HG02759 (cell line): ENCODE data around the gene ESYT2.
"Not testable (repeated sequence)": the region's sequence is repeated elsewhere in the genome, so short reads cannot be mapped to it uniquely, and the experiment has no call there.

Experiments used
- ATAC-seq: cut with Tn5 transposase; IDR thresholded peaks from one replicate; pipeline ENCODE4 v1.9.1; 2021; ENCODE audit warnings: mild to moderate bottlenecking, moderate library complexity; ENCODE audit not compliant: unreplicated experiment

The ESYT2 gene, protein sequence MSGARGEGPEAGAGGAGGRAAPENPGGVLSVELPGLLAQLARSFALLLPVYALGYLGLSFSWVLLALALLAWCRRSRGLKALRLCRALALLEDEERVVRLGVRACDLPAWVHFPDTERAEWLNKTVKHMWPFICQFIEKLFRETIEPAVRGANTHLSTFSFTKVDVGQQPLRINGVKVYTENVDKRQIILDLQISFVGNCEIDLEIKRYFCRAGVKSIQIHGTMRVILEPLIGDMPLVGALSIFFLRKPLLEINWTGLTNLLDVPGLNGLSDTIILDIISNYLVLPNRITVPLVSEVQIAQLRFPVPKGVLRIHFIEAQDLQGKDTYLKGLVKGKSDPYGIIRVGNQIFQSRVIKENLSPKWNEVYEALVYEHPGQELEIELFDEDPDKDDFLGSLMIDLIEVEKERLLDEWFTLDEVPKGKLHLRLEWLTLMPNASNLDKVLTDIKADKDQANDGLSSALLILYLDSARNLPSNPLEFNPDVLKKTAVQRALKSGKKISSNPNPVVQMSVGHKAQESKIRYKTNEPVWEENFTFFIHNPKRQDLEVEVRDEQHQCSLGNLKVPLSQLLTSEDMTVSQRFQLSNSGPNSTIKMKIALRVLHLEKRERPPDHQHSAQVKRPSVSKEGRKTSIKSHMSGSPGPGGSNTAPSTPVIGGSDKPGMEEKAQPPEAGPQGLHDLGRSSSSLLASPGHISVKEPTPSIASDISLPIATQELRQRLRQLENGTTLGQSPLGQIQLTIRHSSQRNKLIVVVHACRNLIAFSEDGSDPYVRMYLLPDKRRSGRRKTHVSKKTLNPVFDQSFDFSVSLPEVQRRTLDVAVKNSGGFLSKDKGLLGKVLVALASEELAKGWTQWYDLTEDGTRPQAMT

GRCh38 chr7:158829342-158830210 is at the start of gene ESYT2:
Gene ESYT2, minus strand, starts transcription at chr7:158829509. Its CDS starts 91 bp downstream, at chr7:158829418.
- ATAC-seq, result peak; percentile 84

DNA sequence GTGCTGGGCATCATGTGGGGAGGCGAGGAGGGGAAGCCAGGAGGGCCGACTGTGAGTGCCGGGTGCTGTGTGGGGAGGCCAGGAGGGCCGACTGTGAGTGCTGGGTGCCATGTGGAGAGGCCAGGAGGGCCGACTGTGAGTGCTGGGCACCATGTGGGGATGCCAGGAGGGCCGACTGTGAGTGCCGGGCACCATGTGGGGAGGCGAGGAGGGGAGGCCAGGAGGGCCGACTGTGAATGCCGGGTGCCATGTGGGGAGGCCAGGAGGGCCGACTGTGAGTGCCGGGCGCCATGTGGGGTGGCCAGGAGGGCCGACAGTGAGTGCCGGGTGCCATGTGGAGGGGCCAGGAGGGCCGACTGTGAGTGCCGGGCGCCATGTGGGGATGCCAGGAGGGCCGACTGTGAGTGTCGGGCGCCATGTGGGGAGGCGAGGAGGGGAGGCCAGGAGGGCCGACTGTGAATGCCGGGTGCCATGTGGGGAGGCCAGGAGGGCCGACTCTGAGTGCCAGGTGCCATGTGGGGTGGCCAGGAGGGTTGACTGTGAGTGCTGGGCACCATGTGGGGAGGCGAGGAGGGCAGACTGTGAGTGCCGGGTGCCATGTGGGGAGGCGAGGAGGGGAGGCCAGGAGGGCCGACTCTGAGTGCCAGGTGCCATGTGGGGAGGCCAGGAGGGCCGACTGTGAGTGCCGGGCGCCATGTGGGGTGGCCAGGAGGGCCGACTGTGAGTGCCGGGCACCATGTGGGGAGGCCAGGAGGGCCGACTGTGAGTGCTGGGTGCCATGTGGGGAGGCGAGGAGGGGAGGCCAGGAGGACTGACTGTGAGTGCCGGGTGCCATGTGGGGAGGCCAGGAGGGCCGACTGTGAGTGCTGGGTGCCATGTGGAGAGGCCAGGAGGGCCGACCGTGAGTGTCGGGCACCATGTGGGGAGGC is 49.1 kb upstream of the ESYT2 start:
- not testable (repeated sequence) for ATAC-seq

DNA sequence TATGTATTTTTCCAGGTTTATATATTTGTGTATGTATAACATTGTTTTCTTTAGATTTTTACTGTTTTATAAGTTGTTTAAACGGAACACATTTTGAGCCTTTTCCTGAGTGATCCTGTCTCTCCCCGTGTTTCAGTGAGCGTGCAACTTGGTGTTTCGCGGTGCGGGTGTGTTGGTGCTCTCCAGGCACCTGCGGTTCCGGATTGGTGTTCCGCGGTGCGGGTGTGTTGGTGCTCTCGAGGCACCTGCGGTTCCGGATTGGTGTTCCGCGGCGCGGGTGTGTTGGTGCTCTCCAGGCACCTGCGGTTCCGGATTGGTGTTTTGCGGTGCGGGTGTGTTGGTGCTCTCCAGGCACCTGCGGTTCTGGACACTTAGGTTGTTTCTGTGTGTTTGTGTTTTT is 47.7 kb upstream of the ESYT2 start:
- ATAC-seq, result no peak

DNA sequence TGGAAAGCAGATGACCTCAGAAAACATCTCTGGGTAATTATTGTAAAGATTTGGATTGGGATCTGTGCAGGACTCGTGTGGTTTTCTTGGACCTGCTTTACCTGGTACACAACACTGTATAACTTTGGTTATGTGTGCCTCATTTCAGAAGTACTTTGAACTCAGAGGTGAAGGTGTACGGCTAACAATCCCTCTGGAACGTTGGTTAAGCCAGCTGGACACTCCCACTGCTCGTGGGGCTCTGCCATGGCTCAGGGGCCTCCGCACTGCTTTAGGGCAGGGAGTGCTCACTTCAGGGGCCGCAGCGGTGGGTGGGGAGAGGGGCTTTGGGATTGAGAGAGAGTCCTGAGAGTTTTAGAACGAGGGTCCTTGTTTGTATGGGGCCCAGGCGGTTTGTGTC is 40.6 kb upstream of the ESYT2 start:
- ATAC-seq, result no peak

- no peak for ATAC-seq
These were observed 39.6 kb upstream of the ESYT2 start for GRCh38 chr7:158868764-158869410.

DNA sequence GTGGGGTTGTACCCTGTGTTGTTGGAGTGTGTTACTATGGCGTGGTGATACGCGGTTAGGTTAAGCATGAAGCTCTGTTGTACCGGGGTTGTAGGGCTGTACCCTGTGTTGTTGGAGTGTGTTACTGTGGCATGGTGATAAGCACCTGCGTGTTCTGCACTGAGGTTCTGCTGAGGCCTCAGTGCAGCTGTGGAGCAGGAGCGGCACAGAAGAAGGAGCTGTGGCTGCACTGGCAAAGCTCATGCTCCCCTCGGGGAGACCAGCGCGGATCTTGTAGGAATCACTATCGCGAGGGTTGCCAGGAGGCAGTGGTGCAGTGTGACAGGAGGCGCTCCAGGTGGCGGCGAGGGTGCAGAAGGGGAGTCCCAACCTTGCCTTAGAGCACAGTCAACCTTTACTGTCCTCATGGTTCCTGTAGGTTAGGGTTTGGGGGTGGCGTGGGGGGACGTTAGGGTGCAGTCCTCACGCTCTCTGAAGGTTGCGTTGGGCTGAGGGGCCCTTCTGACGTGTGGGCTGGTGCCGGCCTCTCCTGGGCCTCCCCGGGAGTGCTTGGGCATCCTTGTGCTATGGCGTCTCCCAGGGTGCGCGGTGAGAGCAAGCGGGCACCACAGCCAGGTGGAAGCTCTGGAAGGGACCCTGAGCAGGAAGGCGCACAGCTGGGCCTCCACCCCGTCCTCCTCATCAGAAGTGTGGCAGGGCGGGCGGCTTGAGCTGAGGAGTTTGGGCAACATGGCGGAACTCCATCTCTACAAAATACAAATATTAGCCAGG is 38.1 kb upstream of the ESYT2 start:
- no peak for ATAC-seq

GRCh38 chr7:158865977-158866376 is 36.7 kb upstream of the ESYT2 start:
- ATAC-seq, result no peak

DNA sequence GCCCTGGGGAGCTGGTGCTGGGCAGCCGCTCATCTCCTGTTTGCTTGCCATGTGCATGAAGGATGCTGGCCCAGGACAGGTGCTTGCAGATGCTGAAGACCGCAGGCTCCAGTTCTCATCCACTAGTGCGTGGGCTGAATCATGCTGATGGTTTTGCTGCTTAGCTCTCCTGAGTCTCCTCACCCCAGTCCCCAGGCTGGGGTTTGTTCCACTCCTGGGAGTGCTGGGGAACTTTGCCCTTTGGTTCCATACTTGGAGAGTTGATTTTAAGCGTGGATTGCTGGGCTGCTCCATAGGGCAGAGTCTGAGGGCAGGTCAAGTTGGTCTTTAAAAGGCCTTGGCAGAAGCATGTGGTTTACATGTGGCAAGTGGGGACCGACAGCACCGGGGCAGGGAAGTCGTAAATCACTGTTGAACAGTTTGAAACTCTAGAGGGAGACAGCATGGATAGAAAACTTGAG is 36.2 kb upstream of the ESYT2 start:
- ATAC-seq, result no peak

GRCh38 chr7:158864833-158865232 is 35.5 kb upstream of the ESYT2 start:
- no peak for ATAC-seq

DNA sequence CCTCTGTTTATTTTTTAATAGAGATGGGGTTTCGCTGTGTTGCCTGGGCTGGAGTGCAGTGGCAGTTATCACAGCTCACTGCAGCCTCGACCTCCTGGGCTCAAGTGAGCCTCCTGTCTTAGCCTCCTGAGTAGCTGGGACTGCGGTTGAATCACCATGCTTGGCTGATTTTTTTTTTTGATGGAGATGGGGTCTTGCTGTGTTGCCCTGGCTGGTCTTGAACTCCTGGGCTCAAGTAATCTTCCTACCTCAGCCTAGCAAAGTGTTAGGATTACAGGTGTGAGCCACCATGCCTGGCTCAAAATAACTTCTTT is 35.2 kb upstream of the ESYT2 start:
- ATAC-seq, result no peak

DNA sequence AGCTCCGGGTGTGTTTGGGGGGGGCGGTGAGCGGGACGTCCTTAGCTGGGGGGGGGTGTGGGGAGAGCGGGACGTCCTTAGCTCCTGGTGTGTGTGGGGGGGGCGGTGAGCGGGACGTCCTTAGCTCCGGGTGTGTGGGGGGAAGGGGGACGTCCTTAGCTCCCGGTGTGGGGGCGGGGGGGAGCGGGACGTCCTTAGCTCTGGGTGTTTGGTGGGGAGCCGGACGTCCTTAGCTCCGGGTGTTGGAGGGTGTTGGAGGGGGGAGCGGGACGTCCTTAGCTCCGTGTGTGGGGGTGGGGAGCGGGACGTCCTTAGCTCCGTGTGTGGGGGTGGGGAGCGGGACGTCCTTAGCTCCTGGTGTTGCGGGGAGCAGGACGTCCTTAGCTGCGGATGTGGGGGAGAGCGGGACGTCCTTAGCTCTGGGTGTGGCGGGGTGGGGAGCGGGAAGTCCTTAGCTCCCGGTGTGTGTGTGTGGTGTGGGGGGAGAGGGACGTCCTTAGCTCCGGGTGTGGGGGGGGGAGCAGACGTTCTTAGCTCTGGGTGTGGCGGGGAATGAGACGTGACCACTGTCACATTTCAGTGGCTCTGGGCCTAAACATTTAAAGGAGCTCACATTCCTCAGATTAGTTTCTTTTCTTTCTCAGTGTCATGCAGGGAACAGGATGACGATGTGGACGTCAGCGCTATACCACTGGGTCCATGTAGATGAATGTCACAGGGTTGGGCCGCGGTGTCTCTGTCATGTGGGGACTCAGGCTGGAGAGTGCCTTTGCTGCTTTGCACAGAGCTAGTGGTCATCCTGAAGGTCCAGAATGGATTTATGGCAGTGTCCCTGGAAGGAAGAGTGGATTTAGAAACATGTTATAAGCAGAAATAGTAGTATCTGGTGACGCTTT is 34.5 kb upstream of the ESYT2 start:
- peak; percentile 40 for ATAC-seq

GRCh38 chr7:158862985-158863610 is 33.8 kb upstream of the ESYT2 start:
- ATAC-seq, result peak; percentile 63

DNA sequence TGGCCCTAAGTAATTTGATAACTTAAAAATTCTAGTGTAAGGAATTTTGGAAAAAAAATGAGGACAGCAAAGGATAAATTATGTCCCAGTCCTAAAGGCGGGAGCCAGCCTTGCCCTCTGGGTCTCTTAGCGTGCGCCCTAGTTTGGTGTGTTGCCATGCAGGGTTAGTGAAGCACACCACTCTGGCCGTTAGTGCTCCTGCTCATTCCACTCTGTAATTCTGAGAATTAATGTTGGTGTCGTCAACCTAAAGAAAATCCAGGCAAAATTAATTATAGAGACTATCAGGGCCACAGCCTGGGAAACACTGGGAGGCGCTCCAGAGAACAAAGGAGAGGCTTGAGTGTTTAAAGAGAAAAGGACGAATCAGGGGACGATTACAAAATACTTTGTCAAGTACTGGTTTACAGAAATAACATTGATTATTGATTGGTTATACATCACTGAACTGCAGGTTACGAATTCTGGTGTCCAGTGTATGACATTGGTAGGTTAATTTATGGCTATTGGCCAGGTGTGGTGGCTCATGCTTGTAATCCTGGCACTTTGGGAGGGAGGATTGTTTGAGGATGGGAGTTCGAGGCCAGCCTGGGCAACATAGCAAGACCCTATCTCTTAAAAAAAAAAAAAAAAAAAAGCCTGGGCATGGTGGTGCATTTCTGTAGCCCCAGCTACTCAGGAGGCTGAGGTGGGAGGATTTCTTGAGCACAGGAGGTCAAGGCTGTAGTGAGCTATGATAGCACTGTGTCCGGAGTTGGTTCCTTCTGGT is 32.8 kb upstream of the ESYT2 start:
- no peak for ATAC-seq

GRCh38 chr7:158861004-158861787 is 31.9 kb upstream of the ESYT2 start:
- ATAC-seq, result no peak

- ATAC-seq, result no peak
These were observed 31.1 kb upstream of the ESYT2 start for GRCh38 chr7:158860394-158860793.
